CD8-positive, alpha-beta memory T cell (primary cell): Measurements from ENCODE around the gene RCBTB2. TPM values are rescaled to one million over a fixed set of nuclear protein-coding genes. Genes with fewer than 3 reads are reported as not detected.

Source experiments
- CTCF ChIA-PET: fragments of 350-600 bp; sonication (Branson Sonifier 250); formaldehyde crosslinking; loops from one replicate; lab custom pipeline; 2021; ENCODE audit warnings: antibody characterized with exemption; lab: Charles Lee
- POLR2A ChIA-PET: fragments of 350-600 bp; sonication (Branson Sonifier 250); formaldehyde crosslinking; loops from one replicate; lab custom pipeline; 2021; ENCODE audit warnings: antibody characterized with exemption; lab: Charles Lee
- DNase-seq, 5 donors: peaks; one replicate each; pipeline versions ENCODE4 v3.0.0 to v3.0.0-alpha.2; 2020 to 2022; ENCODE audit warnings: mixed read lengths in 1 of 5
- H3K27ac ChIP-seq: one replicate; pipeline ENCODE4 v1.7.0; 2013; ENCODE audit warnings: low read depth, mild to moderate bottlenecking, low read length, moderate library complexity
- H3K27me3 ChIP-seq: 2 replicates; pipeline ENCODE4 v1.7.0; 2013; ENCODE audit warnings: low read length, mild to moderate bottlenecking; ENCODE audit not compliant: insufficient read depth, poor library complexity, severe bottlenecking
- H3K36me3 ChIP-seq: 2 replicates; pipeline ENCODE4 v1.7.0; 2013; ENCODE audit warnings: mild to moderate bottlenecking, low read length, moderate library complexity; ENCODE audit not compliant: insufficient read depth
- H3K4me1 ChIP-seq: 2 replicates; pipeline ENCODE4 v1.7.0; 2013; ENCODE audit warnings: mild to moderate bottlenecking, low read length, moderate library complexity; ENCODE audit not compliant: insufficient read depth
- H3K4me3 ChIP-seq: 2 replicates; pipeline ENCODE4 v1.7.0; 2013; ENCODE audit warnings: mild to moderate bottlenecking, low read length
- H3K9me3 ChIP-seq: 2 replicates; pipeline ENCODE4 v1.7.0; 2013; ENCODE audit warnings: mild to moderate bottlenecking, low read length
- H3K27ac Mint-ChIP-seq, 8 donors: one replicate each; pipeline ENCODE4 v1.8.0; 2020 to 2021; ENCODE audit warnings: mixed read lengths in 8 of 8, mild to moderate bottlenecking in 6 of 8, inconsistent platforms in 3 of 8, moderate library complexity in 3 of 8
- H3K27me3 Mint-ChIP-seq, 2 donors: one replicate each; pipeline ENCODE4 v1.8.0; 2020 to 2021; ENCODE audit warnings: mixed read lengths in 2 of 2, mild to moderate bottlenecking in 1 of 2, moderate library complexity in 1 of 2
- H3K36me3 Mint-ChIP-seq, 3 donors: one replicate each; pipeline ENCODE4 v1.8.0; 2020 to 2021; ENCODE audit warnings: mixed read lengths in 3 of 3, inconsistent platforms in 1 of 3, mild to moderate bottlenecking in 1 of 3
- H3K4me1 Mint-ChIP-seq, 3 donors: one replicate each; pipeline ENCODE4 v1.8.0; 2020 to 2021; ENCODE audit warnings: mixed read lengths in 3 of 3, inconsistent platforms in 1 of 3, mild to moderate bottlenecking in 1 of 3
- H3K4me3 Mint-ChIP-seq, 7 donors: one replicate each; pipeline ENCODE4 v1.8.0; 2020 to 2021; ENCODE audit warnings: mixed read lengths in 7 of 7, mild to moderate bottlenecking in 6 of 7, moderate library complexity in 4 of 7, inconsistent platforms in 2 of 7
- H3K9me3 Mint-ChIP-seq, 5 donors: one replicate each; pipeline ENCODE4 v1.8.0; 2020 to 2022; ENCODE audit warnings: mixed read lengths in 5 of 5, mild to moderate bottlenecking in 3 of 5, moderate library complexity in 2 of 5, inconsistent platforms in 1 of 5
- polyA plus RNA-seq: library from polyadenylated mRNA; unstranded; fragments of 300-500 nt; fragmentation: Illumina TruSeq; gene quantifications from one replicate; pipeline ENCODE4 v1.2.3, GENCODE V29; 2021
- total RNA-seq, 2 experiments: library from RNA; stranded (reverse); gene quantifications; one replicate each; pipeline ENCODE4 v1.2.3, GENCODE V29; 2021

Gene RCBTB2
- total and polyA plus RNA-seq, 3 experiments from 2014 or later, result 5.4 to 23.4 (median 6.5) TPM

GRCh38 chr13:48493066-48493765 is 39.7 kb downstream of the RCBTB2 start:
- DNase-seq, result peak in 3 of 5 donors; percentile 17 to 59 (median 34)
- Histone ChIP-seq H3K27ac (peak overlapping the region; percentile 72), H3K4me3 (peak overlapping the region; percentile 84), H3K27me3 (no peaks in the 10 kb centered on the region), H3K36me3 (no peaks in the 10 kb centered on the region), H3K4me1 (peaks cover 77% of the 10 kb centered on the region), H3K9me3 (no peaks in the 10 kb centered on the region)
- ChIA-PET CTCF (interaction anchor here (0.9 to 2.4 kb wide), 7 partner anchors 12 to 398 kb away, joined by 3 to 7 read pairs (median 3); partner anchors contain the start of gene MED4), POLR2A (interaction anchor here (1.5 to 1.8 kb wide), 4 partner anchors 12 to 39 kb away, joined by 3 to 15 read pairs (median 8); partner anchors contain the start of gene RCBTB2)
- no peaks in the 10 kb centered on the region for H3K9me3 Mint-ChIP-seq
- no peak overlapping the region for H3K27ac Mint-ChIP-seq
- H3K36me3 Mint-ChIP-seq, result peaks cover 0 to 10% (median 5%) of the 10 kb centered on the region in 3 donors
- no peaks in the 10 kb centered on the region for H3K27me3 Mint-ChIP-seq
- peaks cover 0 to 28% (median 0%) of the 10 kb centered on the region in 3 donors for H3K4me1 Mint-ChIP-seq
- no peak overlapping the region for H3K4me3 Mint-ChIP-seq

DNA sequence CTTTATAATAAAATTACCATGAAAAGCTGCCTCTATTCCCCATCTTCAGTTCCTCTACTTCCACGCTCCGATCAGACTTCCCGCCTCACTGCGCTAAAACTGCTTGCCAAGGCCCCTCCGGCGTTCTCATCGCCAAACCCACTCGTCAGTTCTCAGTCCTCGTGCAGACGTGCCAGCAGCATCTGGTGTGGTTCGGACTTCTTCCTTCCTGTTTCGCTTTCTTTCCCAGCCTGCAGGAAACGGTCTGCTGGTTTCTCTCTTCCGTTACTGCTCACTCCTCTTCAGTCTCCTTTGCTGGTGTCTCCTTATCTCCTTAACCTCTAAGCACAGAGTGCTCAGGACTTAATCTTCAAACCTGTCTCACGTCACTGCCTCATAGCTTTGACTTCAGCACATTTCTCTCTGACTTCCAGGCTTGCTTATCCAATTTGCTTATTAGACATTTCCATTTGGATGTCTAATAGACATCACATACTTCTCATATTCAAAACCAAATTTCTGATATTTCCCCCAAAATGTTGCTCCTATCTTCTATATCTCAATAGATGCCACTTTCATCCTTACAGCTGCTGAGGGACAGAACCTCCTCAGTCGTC is 40.3 kb downstream of the RCBTB2 start:
- ChIA-PET POLR2A (interaction anchor here (0.6 to 1.8 kb wide), 8 partner anchors 10 to 341 kb away, joined by 3 to 15 read pairs (median 3); partner anchors contain the start of gene RCBTB2), CTCF (interaction anchor here (0.7 to 1.5 kb wide), 9 partner anchors 12 to 454 kb away, joined by 3 to 5 read pairs (median 3); partner anchors contain the start of gene MED4)
- peaks cover 3 to 30% (median 3%) of the 10 kb centered on the region in 3 donors for H3K4me1 Mint-ChIP-seq
- no peaks in the 10 kb centered on the region for H3K27me3 ChIP-seq
- peak; percentile 59 to 85 (median 75) for DNase-seq
- H3K4me3 Mint-ChIP-seq, result no peak overlapping the region
- no peaks in the 10 kb centered on the region for H3K36me3 ChIP-seq
- H3K9me3 Mint-ChIP-seq, result no peaks in the 10 kb centered on the region
- H3K27ac ChIP-seq, result peak overlapping the region; percentile 72
- peak overlapping the region; percentile 84 for H3K4me3 ChIP-seq
- H3K9me3 ChIP-seq, result no peaks in the 10 kb centered on the region
- H3K27me3 Mint-ChIP-seq, result no peaks in the 10 kb centered on the region
- H3K27ac Mint-ChIP-seq, result no peak overlapping the region
- H3K4me1 ChIP-seq, result peaks cover 77% of the 10 kb centered on the region
- H3K36me3 Mint-ChIP-seq, result peaks cover under 1 to 13% (median 6%) of the 10 kb centered on the region in 3 donors

DNA sequence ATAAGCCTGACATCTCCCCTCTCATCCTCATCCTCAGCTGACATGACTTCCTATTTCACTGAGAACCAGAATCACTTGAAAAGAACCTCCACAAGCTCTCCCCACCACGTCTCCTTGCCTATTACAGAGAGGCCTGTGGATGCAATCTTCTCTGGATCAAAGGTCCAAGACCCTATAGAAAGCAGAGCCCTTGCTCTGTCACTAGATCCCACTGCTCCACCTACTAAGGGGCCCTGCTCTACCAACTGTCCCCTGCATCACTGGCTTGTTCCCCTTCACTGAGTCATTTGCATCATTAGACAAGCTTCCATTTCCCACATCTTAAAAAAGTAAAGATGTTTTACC is 40.8 kb downstream of the RCBTB2 start:
- ChIA-PET CTCF (interaction anchor here (0.7 to 1.5 kb wide), 8 partner anchors 11 to 454 kb away, joined by 3 to 5 read pairs (median 3); no protein-coding TSS in a partner anchor), POLR2A (interaction anchor here (0.6 to 1.8 kb wide), 8 partner anchors 9 to 341 kb away, joined by 3 to 15 read pairs (median 3); partner anchors contain the start of gene RCBTB2)
- Histone ChIP-seq H3K4me3 (peak overlapping the region; percentile 84), H3K27me3 (no peaks in the 10 kb centered on the region), H3K4me1 (peaks cover 72% of the 10 kb centered on the region), H3K27ac (peak overlapping the region; percentile 72), H3K9me3 (no peaks in the 10 kb centered on the region), H3K36me3 (no peaks in the 10 kb centered on the region)
- Mint-ChIP-seq H3K9me3 (peaks cover 0 to 2% (median 0%) of the 10 kb centered on the region in 5 donors), H3K4me1 (peaks cover 7 to 29% (median 7%) of the 10 kb centered on the region in 3 donors), H3K27ac (no peak overlapping the region), H3K27me3 (no peaks in the 10 kb centered on the region), H3K4me3 (no peak overlapping the region), H3K36me3 (peaks cover 5 to 16% (median 8%) of the 10 kb centered on the region in 3 donors)
- no peak for DNase-seq

DNA sequence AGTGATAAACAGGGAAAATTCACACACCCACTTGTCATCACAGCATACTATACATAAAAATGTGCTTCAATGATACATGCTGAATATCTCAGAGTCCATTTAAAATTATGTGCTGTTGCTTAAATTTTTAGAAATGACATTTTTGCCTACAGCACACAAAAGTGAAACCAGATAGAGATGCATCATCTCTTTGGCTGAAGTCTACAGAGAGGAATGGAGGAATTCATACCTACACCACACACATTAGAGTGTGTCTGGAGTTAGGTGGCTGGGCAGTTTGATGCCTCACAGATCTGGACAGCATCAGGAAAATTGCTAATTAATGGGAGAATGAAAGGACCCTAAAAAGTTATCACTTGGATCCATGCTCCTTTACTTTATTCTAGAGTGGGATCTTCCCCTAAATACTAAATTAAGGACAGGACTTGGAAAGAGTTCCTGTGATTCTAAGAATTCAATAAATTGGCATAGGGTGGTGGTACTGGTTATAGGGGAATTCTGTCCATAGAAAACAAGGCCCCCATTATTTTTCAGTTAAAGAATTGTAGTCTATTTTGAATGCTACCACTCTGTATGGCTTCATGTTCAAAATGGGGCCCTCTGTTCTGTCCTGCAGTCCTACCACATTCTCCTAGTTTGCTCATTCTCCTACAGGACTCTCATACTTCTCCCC is 41.3 kb downstream of the RCBTB2 start:
- Histone ChIP-seq H3K36me3 (no peaks in the 10 kb centered on the region), H3K4me1 (peaks cover 67% of the 10 kb centered on the region), H3K4me3 (peak overlapping the region; percentile 84), H3K27me3 (no peaks in the 10 kb centered on the region), H3K27ac (peak overlapping the region; percentile 72), H3K9me3 (no peaks in the 10 kb centered on the region)
- peaks cover 8 to 18% (median 8%) of the 10 kb centered on the region in 3 donors for H3K36me3 Mint-ChIP-seq
- no peak for DNase-seq
- no peak overlapping the region for H3K4me3 Mint-ChIP-seq
- H3K9me3 Mint-ChIP-seq, result peaks cover 0 to 2% (median 0%) of the 10 kb centered on the region in 5 donors
- peaks cover 11 to 29% (median 11%) of the 10 kb centered on the region in 3 donors for H3K4me1 Mint-ChIP-seq
- H3K27me3 Mint-ChIP-seq, result no peaks in the 10 kb centered on the region
- POLR2A ChIA-PET, result interaction anchor here (0.6 to 1.8 kb wide), 7 partner anchors 9 to 340 kb away, joined by 3 to 15 read pairs (median 3); partner anchors contain the start of gene RCBTB2
- no peak overlapping the region for H3K27ac Mint-ChIP-seq
- CTCF ChIA-PET, result interaction anchor here (0.9 to 1.5 kb wide), 4 partner anchors 11 to 89 kb away, joined by 3 to 5 read pairs (median 4); no protein-coding TSS in a partner anchor

- CTCF ChIA-PET, result interaction anchor here (1.4 kb wide), 1 partner anchor 15 kb away, joined by 5 read pairs; no protein-coding TSS in a partner anchor
- Histone ChIP-seq H3K9me3 (no peaks in the 10 kb centered on the region), H3K27me3 (no peaks in the 10 kb centered on the region), H3K4me1 (peaks cover 69% of the 10 kb centered on the region), H3K27ac (no peak overlapping the region), H3K36me3 (no peaks in the 10 kb centered on the region), H3K4me3 (peak overlapping the region; percentile 84)
- peaks cover 0 to 2% (median 0%) of the 10 kb centered on the region in 5 donors for H3K9me3 Mint-ChIP-seq
- POLR2A ChIA-PET, result interaction anchor here (0.9 kb wide), 1 partner anchor 42 kb away, joined by 4 read pairs; the partner anchor contains the start of gene RCBTB2
- H3K27ac Mint-ChIP-seq, result peak overlapping the region in 3 of 8 donors; percentile 69 to 88 (median 79)
- peaks cover 19 to 23% (median 20%) of the 10 kb centered on the region in 3 donors for H3K4me1 Mint-ChIP-seq
- H3K4me3 Mint-ChIP-seq, result peak overlapping the region in 4 of 7 donors; percentile 8 to 83 (median 34)
- DNase-seq, result no peak
- H3K36me3 Mint-ChIP-seq, result peaks cover 9 to 22% (median 12%) of the 10 kb centered on the region in 3 donors
- H3K27me3 Mint-ChIP-seq, result no peaks in the 10 kb centered on the region
These were observed 42.6 kb downstream of the RCBTB2 start for GRCh38 chr13:48490241-48490640.

GRCh38 chr13:48489666-48490065 is 43.2 kb downstream of the RCBTB2 start:
- H3K4me3 ChIP-seq, result peak overlapping the region; percentile 84
- H3K27ac ChIP-seq, result no peak overlapping the region
- POLR2A ChIA-PET, result interaction anchor here (0.9 kb wide), 1 partner anchor 43 kb away, joined by 4 read pairs; the partner anchor contains the start of gene RCBTB2

GRCh38 chr13:48488995-48489394 is 43.9 kb downstream of the RCBTB2 start:
- peak overlapping the region in 7 of 8 donors; percentile 49 to 92 (median 82) for H3K27ac Mint-ChIP-seq
- POLR2A ChIA-PET, result no interaction called here

More at GRCh38 chr13:48489666-48490065, 43.2 kb downstream of the RCBTB2 start:
- Mint-ChIP-seq H3K36me3 (peaks cover 9 to 22% (median 12%) of the 10 kb centered on the region in 3 donors), H3K4me1 (peaks cover 21 to 26% (median 25%) of the 10 kb centered on the region in 3 donors), H3K27ac (peak overlapping the region in 5 of 8 donors; percentile 43 to 91 (median 79)), H3K27me3 (no peaks in the 10 kb centered on the region), H3K4me3 (peak overlapping the region in 4 of 7 donors; percentile 8 to 83 (median 34)), H3K9me3 (peaks cover 0 to 2% (median 0%) of the 10 kb centered on the region in 5 donors)
- no peaks in the 10 kb centered on the region for H3K36me3 ChIP-seq
- H3K4me1 ChIP-seq, result peaks cover 73% of the 10 kb centered on the region
- H3K27me3 ChIP-seq, result no peaks in the 10 kb centered on the region
- no peaks in the 10 kb centered on the region for H3K9me3 ChIP-seq
- CTCF ChIA-PET, result interaction anchor here (1.1 to 1.4 kb wide), 2 partner anchors 16 to 46 kb away, joined by 3 to 5 read pairs; no protein-coding TSS in a partner anchor
- no peak for DNase-seq

More at GRCh38 chr13:48488995-48489394, 43.9 kb downstream of the RCBTB2 start:
- Mint-ChIP-seq H3K4me1 (peaks cover 21 to 27% (median 26%) of the 10 kb centered on the region in 3 donors), H3K4me3 (peak overlapping the region in 4 of 7 donors; percentile 44 to 83 (median 57)), H3K9me3 (peaks cover 0 to 2% (median 0%) of the 10 kb centered on the region in 5 donors), H3K36me3 (peaks cover 9 to 22% (median 12%) of the 10 kb centered on the region in 3 donors), H3K27me3 (no peaks in the 10 kb centered on the region)
- Histone ChIP-seq H3K36me3 (no peaks in the 10 kb centered on the region), H3K4me1 (peaks cover 66% of the 10 kb centered on the region), H3K9me3 (no peaks in the 10 kb centered on the region), H3K27ac (no peak overlapping the region), H3K4me3 (no peak overlapping the region), H3K27me3 (no peaks in the 10 kb centered on the region)
- CTCF ChIA-PET, result interaction anchor here (1.1 to 1.4 kb wide), 2 partner anchors 16 to 47 kb away, joined by 3 to 5 read pairs; no protein-coding TSS in a partner anchor
- no peak for DNase-seq
